NB4 (cell line): ENCODE results near the gene GSX1.

Experiments
- POLR2A ChIP-seq: IDR thresholded peaks from 2 replicates; pipeline ENCODE4 v1.6.1; 2011; ENCODE audit warnings: mild to moderate bottlenecking; ENCODE audit not compliant: insufficient read length; ENCODE audit errors: extremely low read depth
- TF ChIP-seq, protein P1 (sequence below): IDR thresholded peaks from one replicate; pipeline ENCODE4 v1.5.1; 2012; ENCODE audit warnings: low read depth, low read length

DNA sequence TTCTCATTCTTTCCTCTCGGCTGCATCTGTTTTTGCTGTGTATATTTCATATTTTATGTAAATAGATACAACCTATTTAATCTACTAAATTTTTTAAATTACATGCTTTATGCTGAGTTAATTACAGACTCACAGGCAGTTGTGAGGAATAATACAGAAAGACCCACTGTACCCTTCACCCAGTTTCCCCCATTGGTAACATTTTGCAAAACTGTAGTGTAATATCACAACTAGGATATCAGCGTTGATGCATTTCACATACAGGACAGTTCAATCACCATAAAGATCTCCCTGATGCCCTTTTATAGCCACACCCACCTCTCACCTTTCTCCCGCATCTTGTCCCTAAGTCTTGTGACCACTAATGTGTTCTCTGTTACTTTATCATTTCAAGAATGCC, 43.5 kb downstream of the GSX1 start:
- TF ChIP-seq, protein P1, sequence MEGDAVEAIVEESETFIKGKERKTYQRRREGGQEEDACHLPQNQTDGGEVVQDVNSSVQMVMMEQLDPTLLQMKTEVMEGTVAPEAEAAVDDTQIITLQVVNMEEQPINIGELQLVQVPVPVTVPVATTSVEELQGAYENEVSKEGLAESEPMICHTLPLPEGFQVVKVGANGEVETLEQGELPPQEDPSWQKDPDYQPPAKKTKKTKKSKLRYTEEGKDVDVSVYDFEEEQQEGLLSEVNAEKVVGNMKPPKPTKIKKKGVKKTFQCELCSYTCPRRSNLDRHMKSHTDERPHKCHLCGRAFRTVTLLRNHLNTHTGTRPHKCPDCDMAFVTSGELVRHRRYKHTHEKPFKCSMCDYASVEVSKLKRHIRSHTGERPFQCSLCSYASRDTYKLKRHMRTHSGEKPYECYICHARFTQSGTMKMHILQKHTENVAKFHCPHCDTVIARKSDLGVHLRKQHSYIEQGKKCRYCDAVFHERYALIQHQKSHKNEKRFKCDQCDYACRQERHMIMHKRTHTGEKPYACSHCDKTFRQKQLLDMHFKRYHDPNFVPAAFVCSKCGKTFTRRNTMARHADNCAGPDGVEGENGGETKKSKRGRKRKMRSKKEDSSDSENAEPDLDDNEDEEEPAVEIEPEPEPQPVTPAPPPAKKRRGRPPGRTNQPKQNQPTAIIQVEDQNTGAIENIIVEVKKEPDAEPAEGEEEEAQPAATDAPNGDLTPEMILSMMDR = no peak
- TF ChIP-seq POLR2A = no peak
